ENCODE data around the gene SESTD1.

DNA sequence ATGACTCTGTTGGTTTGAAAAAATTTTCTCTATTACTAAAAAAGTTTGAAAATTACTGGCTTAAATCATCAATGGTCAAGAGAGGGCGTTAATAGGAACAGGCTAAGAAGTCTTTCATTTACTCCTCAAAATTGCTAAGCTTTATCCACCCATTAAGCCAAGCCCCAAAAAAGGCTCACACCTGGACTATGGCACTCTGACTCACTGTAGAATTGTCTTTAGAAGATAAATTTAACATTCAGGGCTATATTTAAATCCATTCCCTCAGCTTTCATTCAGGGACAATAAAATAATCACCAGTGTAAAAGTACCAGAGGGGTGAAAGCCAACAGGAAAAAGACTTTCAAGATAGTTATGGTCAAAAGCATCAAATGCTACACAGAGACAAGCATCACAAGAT is 80.0 kb downstream of the SESTD1 start:
- TF ChIP-seq, protein P1, sequence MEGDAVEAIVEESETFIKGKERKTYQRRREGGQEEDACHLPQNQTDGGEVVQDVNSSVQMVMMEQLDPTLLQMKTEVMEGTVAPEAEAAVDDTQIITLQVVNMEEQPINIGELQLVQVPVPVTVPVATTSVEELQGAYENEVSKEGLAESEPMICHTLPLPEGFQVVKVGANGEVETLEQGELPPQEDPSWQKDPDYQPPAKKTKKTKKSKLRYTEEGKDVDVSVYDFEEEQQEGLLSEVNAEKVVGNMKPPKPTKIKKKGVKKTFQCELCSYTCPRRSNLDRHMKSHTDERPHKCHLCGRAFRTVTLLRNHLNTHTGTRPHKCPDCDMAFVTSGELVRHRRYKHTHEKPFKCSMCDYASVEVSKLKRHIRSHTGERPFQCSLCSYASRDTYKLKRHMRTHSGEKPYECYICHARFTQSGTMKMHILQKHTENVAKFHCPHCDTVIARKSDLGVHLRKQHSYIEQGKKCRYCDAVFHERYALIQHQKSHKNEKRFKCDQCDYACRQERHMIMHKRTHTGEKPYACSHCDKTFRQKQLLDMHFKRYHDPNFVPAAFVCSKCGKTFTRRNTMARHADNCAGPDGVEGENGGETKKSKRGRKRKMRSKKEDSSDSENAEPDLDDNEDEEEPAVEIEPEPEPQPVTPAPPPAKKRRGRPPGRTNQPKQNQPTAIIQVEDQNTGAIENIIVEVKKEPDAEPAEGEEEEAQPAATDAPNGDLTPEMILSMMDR (IDR thresholded peaks at IDR 0.05; ENCODE audit: poor library complexity, severe bottlenecking): no peak
- no peak for TF ChIP-seq RAD21 (conservative IDR thresholded peaks at IDR 0.05)
- no peak for TF ChIP-seq EP300 (conservative IDR thresholded peaks at IDR 0.05; ENCODE audit: poor library complexity, severe bottlenecking)

Measured in neural cell (in vitro differentiated cells).